Measurements from ENCODE around the gene BOD1L1.

Gene BOD1L1

GRCh38 chr4:13647031-13647430 is 19.5 kb upstream of the BOD1L1 start:
- H2AFZ ChIP-seq (ENCODE audit: low read length) = no peak overlapping the region
- H3K9me3 ChIP-seq (ENCODE audit: low read length) = no peaks in the 10 kb centered on the region
- H3K27ac ChIP-seq (ENCODE audit: low read depth, low read length, poor library complexity, severe bottlenecking) = no peak overlapping the region
- H3K9me2 ChIP-seq (ENCODE audit: low read depth, low read length) = no peaks in the 10 kb centered on the region
- TF ChIP-seq EZH2 (IDR thresholded peaks at IDR 0.05; ENCODE audit: borderline replicate concordance, low read length) (no peak), CTCF (IDR thresholded peaks at IDR 0.05; ENCODE audit: low read length) (no peak)
- no peak overlapping the region for H3K9ac ChIP-seq (ENCODE audit: low read length)
- H3K4me1 ChIP-seq (ENCODE audit: insufficient read depth, low read length, severe bottlenecking) = no peaks in the 10 kb centered on the region
- no peaks in the 10 kb centered on the region for H3K79me2 ChIP-seq (ENCODE audit: insufficient read depth, low read length)
- H3F3A ChIP-seq (ENCODE audit: insufficient read depth, low read length) = no peaks in the 10 kb centered on the region
- H3K4me2 ChIP-seq (ENCODE audit: low read length) = no peak overlapping the region
- no peaks in the 10 kb centered on the region for H3K36me3 ChIP-seq (ENCODE audit: insufficient read depth, low read length)
- H3K27me3 ChIP-seq (ENCODE audit: insufficient read depth, low read length) = no peaks in the 10 kb centered on the region
- no peak overlapping the region for H3K4me3 ChIP-seq (ENCODE audit: low read depth, low read length, poor library complexity, severe bottlenecking)
- H4K20me1 ChIP-seq (ENCODE audit: insufficient read depth, low read length) = no peaks in the 10 kb centered on the region

DNA sequence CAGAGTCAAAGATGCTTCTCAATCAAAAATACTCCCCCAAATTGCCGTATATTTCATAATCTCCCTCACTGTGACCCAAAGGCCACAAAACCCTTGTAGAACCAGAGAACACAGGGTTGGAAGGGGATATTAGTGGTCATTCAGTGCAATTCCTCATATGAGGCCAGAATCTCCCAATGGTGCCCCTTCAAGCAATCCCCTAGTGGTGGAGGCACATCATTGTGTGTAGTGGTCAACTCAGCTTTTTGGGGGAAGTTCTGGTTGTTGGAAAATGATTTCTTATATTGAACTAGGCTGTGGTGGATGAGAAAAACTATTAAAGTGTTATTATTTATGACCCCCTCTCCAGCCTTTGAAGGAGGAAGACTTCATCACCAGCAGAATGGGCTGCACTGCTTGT is 17.6 kb upstream of the BOD1L1 start:
- TF ChIP-seq EZH2 (IDR thresholded peaks at IDR 0.05; ENCODE audit: borderline replicate concordance, low read length) = no peak
- TF ChIP-seq CTCF (IDR thresholded peaks at IDR 0.05; ENCODE audit: low read length) = no peak
- H4K20me1 ChIP-seq (ENCODE audit: insufficient read depth, low read length) = no peaks in the 10 kb centered on the region
- no peak overlapping the region for H2AFZ ChIP-seq (ENCODE audit: low read length)
- H3F3A ChIP-seq (ENCODE audit: insufficient read depth, low read length) = no peaks in the 10 kb centered on the region
- no peaks in the 10 kb centered on the region for H3K27me3 ChIP-seq (ENCODE audit: insufficient read depth, low read length)
- no peak overlapping the region for H3K4me3 ChIP-seq (ENCODE audit: low read depth, low read length, poor library complexity, severe bottlenecking)
- H3K9ac ChIP-seq (ENCODE audit: low read length) = no peak overlapping the region
- no peaks in the 10 kb centered on the region for H3K9me3 ChIP-seq (ENCODE audit: low read length)
- H3K4me1 ChIP-seq (ENCODE audit: insufficient read depth, low read length, severe bottlenecking) = no peaks in the 10 kb centered on the region
- H3K36me3 ChIP-seq (ENCODE audit: insufficient read depth, low read length) = no peaks in the 10 kb centered on the region
- H3K79me2 ChIP-seq (ENCODE audit: insufficient read depth, low read length) = no peaks in the 10 kb centered on the region
- H3K27ac ChIP-seq (ENCODE audit: low read depth, low read length, poor library complexity, severe bottlenecking) = no peak overlapping the region
- H3K9me2 ChIP-seq (ENCODE audit: low read depth, low read length) = no peaks in the 10 kb centered on the region
- H3K4me2 ChIP-seq (ENCODE audit: low read length) = no peak overlapping the region

GRCh38 chr4:13642170-13642950 is 14.8 kb upstream of the BOD1L1 start:
- H2AFZ ChIP-seq (ENCODE audit: low read length) = no peak overlapping the region
- no peaks in the 10 kb centered on the region for H3K79me2 ChIP-seq (ENCODE audit: insufficient read depth, low read length)
- H3K27ac ChIP-seq (ENCODE audit: low read depth, low read length, poor library complexity, severe bottlenecking) = no peak overlapping the region
- H3K27me3 ChIP-seq (ENCODE audit: insufficient read depth, low read length) = no peaks in the 10 kb centered on the region
- H3K36me3 ChIP-seq (ENCODE audit: insufficient read depth, low read length) = no peaks in the 10 kb centered on the region
- no peaks in the 10 kb centered on the region for H4K20me1 ChIP-seq (ENCODE audit: insufficient read depth, low read length)
- no peak overlapping the region for H3K4me3 ChIP-seq (ENCODE audit: low read depth, low read length, poor library complexity, severe bottlenecking)
- H3F3A ChIP-seq (ENCODE audit: insufficient read depth, low read length) = no peaks in the 10 kb centered on the region
- H3K9me3 ChIP-seq (ENCODE audit: low read length) = no peaks in the 10 kb centered on the region
- TF ChIP-seq CTCF (IDR thresholded peaks at IDR 0.05; ENCODE audit: low read length) (no peak), EZH2 (IDR thresholded peaks at IDR 0.05; ENCODE audit: borderline replicate concordance, low read length) (no peak)
- no peak overlapping the region for H3K4me2 ChIP-seq (ENCODE audit: low read length)
- H3K9ac ChIP-seq (ENCODE audit: low read length) = no peak overlapping the region
- H3K9me2 ChIP-seq (ENCODE audit: low read depth, low read length) = no peaks in the 10 kb centered on the region
- no peaks in the 10 kb centered on the region for H3K4me1 ChIP-seq (ENCODE audit: insufficient read depth, low read length, severe bottlenecking)
